ENCODE data around the gene RNF25.
A peak's percentile ranks its signal among the peaks of the same experiment; 100 is the strongest.

The RNF25 gene

DNA sequence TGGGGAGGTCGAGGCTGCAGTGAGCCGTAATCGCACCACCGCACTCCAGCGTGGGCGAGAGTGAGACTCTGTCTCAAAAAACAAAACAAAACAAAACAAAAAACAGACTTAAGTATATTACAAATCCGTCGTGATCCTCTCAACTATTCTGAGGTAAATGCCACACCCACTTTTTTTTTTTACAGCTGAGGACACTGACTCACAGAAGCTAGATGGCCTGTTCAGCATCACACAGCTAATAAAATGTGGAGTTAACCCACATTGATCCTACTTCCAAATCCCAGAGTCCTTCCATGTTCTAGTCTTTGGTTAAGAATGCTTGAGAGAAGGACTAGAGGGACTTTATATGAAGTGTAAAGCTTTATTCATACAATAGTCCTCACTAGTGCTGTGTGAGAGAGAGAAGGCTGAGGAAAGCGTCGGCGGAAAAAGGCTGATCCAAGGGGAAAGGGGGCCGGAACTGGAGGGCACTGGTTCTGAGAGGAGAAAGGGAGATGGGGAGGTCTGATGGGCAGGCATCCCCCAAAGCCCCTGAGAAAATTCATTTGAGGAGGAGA lies 627 bp downstream of the RNF25 start:
- no peak for DNase-seq

- DNase-seq = no peak
These were observed 7.1 kb downstream of the RNF25 start for GRCh38 chr2:218664653-218665052.

DNA sequence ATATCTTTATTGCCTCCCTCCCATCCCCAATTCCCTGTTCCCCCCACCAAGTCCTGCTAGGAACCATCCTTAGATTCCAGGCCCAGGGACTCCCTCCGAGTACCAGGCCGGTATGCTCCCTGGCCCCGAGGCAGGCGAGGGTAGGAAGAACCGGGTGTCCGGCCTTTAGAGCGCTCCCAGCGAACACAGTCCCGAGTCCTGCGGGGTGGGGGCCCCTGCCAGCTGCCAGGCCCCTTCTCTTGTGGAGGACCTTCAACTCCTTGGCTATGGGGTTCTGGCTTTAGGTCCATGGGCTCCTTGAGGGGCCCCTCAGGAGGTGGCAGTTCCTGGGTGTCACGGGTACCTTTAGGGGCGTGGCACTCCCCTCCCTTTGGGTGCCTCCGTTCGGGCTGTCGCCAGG lies 7.9 kb downstream of the RNF25 start:
- DNase-seq = no peak

GRCh38 chr2:218662827-218663226 lies 9.0 kb downstream of the RNF25 start:
- no peak for DNase-seq

GRCh38 chr2:218662377-218662776 lies 9.4 kb downstream of the RNF25 start:
- DNase-seq = no peak

DNA sequence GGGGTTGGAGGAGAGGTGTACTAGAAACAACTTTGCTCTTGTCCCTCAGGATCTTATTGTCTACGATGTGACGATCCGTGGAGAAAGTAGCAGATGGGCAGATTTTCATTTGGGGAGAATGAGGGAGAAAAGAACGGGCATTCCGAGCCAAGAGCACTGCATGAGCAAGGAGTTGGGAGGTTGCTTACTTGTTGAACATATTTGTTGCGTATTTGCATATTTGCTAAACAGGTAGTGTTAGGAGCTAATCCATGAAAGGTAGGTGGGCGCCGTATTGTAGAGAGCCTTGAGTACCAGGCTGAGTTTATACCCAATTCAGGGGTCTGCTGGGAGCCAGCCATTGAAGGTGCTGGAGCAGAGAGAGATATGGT lies 11.8 kb downstream of the RNF25 start:
- no peak for DNase-seq

DNA sequence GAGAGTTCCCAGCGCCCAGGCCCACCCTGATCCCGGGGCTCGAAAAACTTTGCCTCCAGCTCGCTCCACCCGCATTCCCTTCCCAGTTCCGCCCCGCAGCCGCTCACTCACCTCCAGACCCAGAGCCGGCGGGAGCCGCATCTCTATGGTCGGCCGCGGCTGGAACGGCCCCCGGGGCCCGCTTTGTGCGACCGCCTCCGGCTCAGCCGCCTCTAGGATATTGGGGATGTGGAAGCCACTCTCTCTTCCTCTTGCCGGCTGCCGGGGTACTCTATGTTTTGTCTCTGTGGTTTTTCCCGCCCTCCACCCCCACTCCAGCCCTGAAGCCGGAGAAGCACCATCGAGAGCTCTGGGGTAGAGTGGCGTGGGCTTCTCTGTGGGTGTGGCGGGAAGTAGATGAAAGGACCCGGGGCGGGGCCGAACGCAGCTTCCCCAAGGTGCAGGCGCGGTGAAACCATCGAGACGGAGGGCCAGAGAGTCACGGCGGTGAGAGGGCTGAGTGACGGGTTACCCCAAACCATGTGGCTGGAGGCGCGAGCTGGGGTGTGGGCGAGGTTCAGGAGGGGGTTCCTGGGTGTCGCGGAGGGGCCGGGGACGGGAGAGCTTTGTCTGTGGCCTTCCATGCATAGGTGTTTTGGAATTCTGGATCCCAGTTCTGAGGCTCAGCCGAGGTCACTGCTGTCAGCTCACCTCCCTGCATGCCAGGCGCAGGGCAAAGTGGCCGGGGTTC lies 12.4 kb downstream of the RNF25 start, which contains the start of the genes BCS1L and ZNF142:
Gene BCS1L (plus strand): TSS at position 426 of the 730 bp plus-strand sequence. CDS start 1,305 bp downstream, outside the sequence.
Gene ZNF142 (minus strand): TSS at position 366 of the 730 bp plus-strand sequence. CDS start 3,194 bp downstream, outside the sequence.
- DNase-seq = peak; percentile 94

- no peak for DNase-seq
These were observed 13.0 kb downstream of the RNF25 start for GRCh38 chr2:218658671-218659257.

GRCh38 chr2:218655751-218656150 lies 16.1 kb downstream of the RNF25 start:
- DNase-seq = no peak

- DNase-seq = no peak
These were observed 23.1 kb downstream of the RNF25 start for GRCh38 chr2:218648787-218649100.

DNA sequence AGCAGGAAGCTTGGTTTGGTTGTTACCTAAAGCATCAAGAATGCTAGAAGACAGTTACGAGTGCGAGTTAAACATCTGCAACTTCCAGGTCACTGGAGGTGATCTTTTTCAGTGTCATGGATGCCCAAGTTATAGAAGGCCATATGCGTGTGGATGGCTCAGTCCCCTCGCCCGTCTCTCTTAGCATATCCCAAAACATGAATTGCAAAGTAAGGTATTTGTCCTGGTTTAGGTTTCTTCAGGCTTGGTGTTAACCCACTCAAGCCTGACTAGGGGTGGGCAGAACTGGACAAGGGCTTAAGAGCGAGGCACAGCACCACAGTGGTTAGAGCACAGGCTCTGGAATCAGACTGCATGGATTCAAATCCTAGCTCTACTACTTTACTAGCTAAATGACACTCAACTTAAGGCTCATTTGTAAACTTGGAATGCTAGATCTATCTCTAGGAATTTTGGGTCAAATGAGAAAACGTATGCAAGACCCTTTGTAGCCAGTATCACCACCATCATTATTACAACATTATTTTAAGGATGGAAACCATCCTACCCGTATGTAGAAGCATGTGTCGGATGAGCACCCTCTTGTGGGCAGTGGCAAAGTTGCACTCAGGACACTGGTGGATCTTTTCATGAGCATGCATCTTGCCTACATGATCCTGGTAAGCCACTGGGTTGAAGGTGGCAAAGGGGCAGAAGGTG lies 23.6 kb downstream of the RNF25 start:
- no peak for DNase-seq

DNA sequence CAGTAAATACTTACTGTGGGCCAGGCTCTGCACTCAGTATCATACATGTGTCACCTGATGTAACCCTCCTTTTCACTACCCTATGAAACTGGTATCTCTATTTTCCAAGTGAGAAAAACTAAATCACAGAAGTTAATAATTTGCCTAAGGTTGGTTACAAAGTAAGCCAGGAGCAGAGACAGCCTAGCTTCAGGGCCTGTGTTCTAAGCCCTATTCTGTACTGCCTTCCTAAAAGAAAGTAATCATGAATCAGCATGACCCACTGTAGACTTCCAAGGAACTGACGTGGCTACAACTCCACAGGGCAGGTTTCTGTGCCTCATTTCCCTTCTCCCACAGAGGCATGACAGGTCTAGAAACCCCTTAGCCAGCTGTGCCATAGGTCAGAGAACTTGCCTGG lies 26.7 kb downstream of the RNF25 start:
- no peak for DNase-seq

DNA sequence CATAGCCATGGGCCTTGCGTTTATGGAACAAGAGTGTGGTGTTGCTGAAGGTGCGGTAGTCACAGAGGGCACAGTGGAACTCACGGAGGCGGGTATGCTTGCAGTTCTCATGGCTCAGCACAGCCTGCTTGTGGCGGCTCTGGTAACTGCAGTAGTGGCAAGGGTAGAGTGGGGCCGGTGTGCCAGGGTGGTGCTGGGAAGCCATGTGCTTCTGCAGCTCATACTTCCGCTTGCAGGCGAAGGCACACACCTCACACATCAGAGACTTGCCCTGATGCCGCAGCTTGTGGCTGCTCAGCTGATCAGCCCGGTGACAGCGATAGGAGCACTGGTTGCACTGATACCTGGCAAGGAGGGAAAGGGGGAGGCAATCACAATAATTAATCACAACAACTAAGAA lies 27.1 kb downstream of the RNF25 start:
- DNase-seq = no peak

- DNase-seq = no peak
These were observed 28.0 kb downstream of the RNF25 start for GRCh38 chr2:218643751-218644310.

GRCh38 chr2:218642786-218643185 lies 29.0 kb downstream of the RNF25 start:
- DNase-seq = no peak

DNA sequence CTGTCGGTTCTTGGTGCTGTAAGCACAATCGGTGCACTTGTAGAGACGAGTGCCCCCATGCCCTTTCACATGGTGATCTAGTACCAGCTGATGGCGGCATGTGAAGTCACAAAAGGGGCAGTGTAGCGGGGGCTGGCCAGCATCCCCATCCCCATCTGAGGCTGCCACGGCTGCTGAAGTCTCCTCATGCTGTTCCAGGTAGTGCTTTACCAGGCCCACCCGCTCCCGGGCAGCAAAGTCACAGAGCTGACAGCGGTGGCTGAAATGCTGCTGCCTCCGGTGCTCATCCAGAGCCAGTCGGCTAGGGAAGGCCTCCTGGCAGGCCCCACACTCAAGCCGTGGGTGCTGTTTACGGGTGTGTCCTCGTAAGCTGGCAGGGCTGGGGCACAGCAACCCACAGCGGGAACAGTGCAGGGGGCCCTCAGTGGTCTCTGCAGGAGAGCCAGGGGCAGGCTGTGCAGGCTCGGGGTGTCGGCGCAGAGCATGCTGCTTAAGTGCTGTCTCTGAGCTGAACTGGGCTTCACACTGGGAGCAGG lies 29.6 kb downstream of the RNF25 start:
- no peak for DNase-seq

- no peak for DNase-seq
These were observed 33.4 kb downstream of the RNF25 start for GRCh38 chr2:218638372-218638771.

- DNase-seq = no peak
These were observed 36.1 kb downstream of the RNF25 start for GRCh38 chr2:218635719-218636118.

GRCh38 chr2:218631837-218632236 lies 40.0 kb downstream of the RNF25 start:
- DNase-seq = no peak

- no peak for DNase-seq
These were observed 43.9 kb downstream of the RNF25 start for GRCh38 chr2:218627939-218628338.

DNA sequence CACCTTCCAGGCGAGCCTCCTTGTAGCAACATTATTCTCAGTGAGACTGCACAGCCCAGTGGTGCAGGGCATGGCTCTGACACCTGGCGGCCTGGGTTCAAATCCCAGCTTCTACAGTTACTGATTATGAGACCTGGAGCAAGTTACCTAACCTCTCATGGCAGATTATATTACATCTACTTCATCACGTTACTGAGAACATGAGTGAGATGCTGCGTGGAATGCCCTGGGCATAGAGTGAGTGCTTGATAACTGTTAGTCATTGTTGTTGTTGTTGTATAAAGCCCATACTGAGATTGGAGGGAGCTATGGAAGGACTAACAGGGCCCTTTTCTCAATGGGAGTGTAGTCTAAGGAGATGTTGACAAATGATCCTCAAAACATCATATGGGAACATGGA lies 45.4 kb downstream of the RNF25 start:
- DNase-seq = no peak

- no peak for DNase-seq
These were observed 48.5 kb downstream of the RNF25 start for GRCh38 chr2:218623366-218623705.

DNA sequence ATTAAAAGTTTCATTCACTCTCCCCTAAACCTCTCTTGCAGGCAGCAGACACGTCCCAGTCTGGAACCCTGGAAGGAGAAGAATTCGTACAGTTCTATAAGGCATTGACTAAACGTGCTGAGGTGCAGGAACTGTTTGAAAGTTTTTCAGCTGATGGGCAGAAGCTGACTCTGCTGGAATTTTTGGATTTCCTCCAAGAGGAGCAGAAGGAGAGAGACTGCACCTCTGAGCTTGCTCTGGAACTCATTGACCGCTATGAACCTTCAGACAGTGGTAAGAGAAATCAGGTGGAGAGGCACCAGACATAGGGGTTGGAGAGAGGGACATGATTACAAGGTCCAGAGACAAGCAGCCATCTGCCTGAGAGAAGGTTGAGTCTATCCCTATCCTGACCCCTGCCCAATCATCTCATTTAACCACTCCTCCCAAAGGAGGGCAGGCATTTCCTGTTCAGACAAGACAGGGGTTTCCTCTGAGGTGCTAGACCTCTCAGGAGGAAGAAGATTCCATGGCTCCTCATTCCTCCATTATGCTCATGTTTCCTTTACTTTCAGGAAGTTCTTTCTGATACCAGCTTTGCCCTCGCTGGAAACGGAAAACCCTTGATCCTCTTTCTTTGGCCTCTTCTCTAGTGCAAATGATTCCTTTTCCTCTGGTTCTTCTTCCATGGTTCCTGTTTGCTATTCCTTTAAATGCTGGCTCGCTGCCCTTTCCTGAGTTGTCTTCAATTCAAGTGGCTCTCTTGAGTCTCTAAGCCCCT lies 49.0 kb downstream of the RNF25 start:
- DNase-seq = no peak

Data from left hindlimb (tissue), 1 donor.